ENCODE results near the gene ZNF205.
A peak's percentile ranks its signal among the peaks of the same experiment; 100 is the strongest.

ZNF205 gene

GRCh38 chr16:3101018-3101840 lies 11.2 kb upstream of the ZNF205 start (continued):
- TF ChIP-seq ZNF211 (tag by site-specific recombination; IDR thresholded peaks at IDR 0.05; ENCODE audit: low read depth) = no peak
- no peak for TF ChIP-seq ZBTB10 (tag by site-specific recombination; IDR thresholded peaks at IDR 0.05)
- 0 out of 2 replicates have a peak, but pooled peaks have one; percentile 12 for TF ChIP-seq ZBTB17 (tag by site-specific recombination; IDR thresholded peaks at IDR 0.05)
- no peak for TF ChIP-seq ZNF701 (tag by site-specific recombination; IDR thresholded peaks at IDR 0.05)
- no peak for TF ChIP-seq SETDB1 (IDR thresholded peaks at IDR 0.05; ENCODE audit: insufficient read length, low read length)
- TF ChIP-seq HOXA7 (CRISPR knock-in tag; IDR thresholded peaks at IDR 0.05; ENCODE audit: borderline replicate concordance) = no peak
- no peak for TF ChIP-seq ZNF311 (tag by site-specific recombination; IDR thresholded peaks at IDR 0.05; ENCODE audit: borderline replicate concordance)

- no peak overlapping the region for H3K4me3 ChIP-seq (ENCODE audit: low read depth, low read length)
- POLR2A ChIA-PET = interaction anchor here (0.7 kb wide), 2 partner anchors 20 to 56 kb away, joined by 3 to 10 read pairs; no protein-coding TSS in a partner anchor
These were observed 10.4 kb upstream of the ZNF205 start for GRCh38 chr16:3101841-3102470.

More at GRCh38 chr16:3101841-3102470, 10.4 kb upstream of the ZNF205 start:
- H3K27ac ChIP-seq (ENCODE audit: extremely low read depth, low read depth, low read length) = peak overlapping the region; percentile 27; the same call in 1 of the 2 replicates
- no peaks in the 10 kb centered on the region for H3K36me3 ChIP-seq (ENCODE audit: control insufficient read depth in 2 of 2, insufficient read depth in 1 of 2, low read length in 2 of 2)
- H3K4me1 ChIP-seq (ENCODE audit: control insufficient read depth, insufficient read depth, low read length) = peaks cover 3% of the 10 kb centered on the region
- CTCF ChIA-PET = interaction anchor here (0.7 to 3.6 kb wide), 6 partner anchors 15 to 43 kb away, joined by 3 to 16 read pairs (median 3); no protein-coding TSS in a partner anchor
- TF ChIP-seq ZNF623 (tag by site-specific recombination; IDR thresholded peaks at IDR 0.05) (no peak), ZNF777 (tag by site-specific recombination; IDR thresholded peaks at IDR 0.05; ENCODE audit: borderline replicate concordance) (no peak), ZNF521 (tag by site-specific recombination; IDR thresholded peaks at IDR 0.05) (no peak), ZBTB49 (tag by site-specific recombination; IDR thresholded peaks at IDR 0.05; ENCODE audit: low read depth) (no peak), ZNF211 (tag by site-specific recombination; IDR thresholded peaks at IDR 0.05; ENCODE audit: low read depth) (no peak), ZBTB7A (tag by site-specific recombination; IDR thresholded peaks at IDR 0.05; ENCODE audit: low read depth) (no peak), ZNF585B (tag by site-specific recombination; IDR thresholded peaks at IDR 0.05) (no peak), ZNF544 (tag by site-specific recombination; IDR thresholded peaks at IDR 0.05) (no peak), ZNF514 (tag by site-specific recombination; IDR thresholded peaks at IDR 0.05) (no peak), ZNF488 (tag by site-specific recombination; IDR thresholded peaks at IDR 0.05) (no peak), ZSCAN18 (tag by site-specific recombination; IDR thresholded peaks at IDR 0.05) (no peak), ZNF2 (tag by site-specific recombination; IDR thresholded peaks at IDR 0.05) (no peak), ZNF426 (tag by site-specific recombination; IDR thresholded peaks at IDR 0.05) (no peak), ZNF571 (tag by site-specific recombination; IDR thresholded peaks at IDR 0.05) (no peak), ZNF513 (tag by site-specific recombination; IDR thresholded peaks at IDR 0.05) (no peak), KLF1 (tag by site-specific recombination; IDR thresholded peaks at IDR 0.05) (no peak), TRIM28 (IDR thresholded peaks at IDR 0.05; ENCODE audit: borderline replicate concordance, low read length) (no peak), ZNF791 (tag by site-specific recombination; IDR thresholded peaks at IDR 0.05) (no peak)
- no peaks in the 10 kb centered on the region for H3K9me3 ChIP-seq (ENCODE audit: control insufficient read depth, insufficient read depth, low read depth, low read length)
